Suppressor macrophage treated with lipopolysaccharide for 1 hour (primary cell): Measurements from ENCODE around the gene PDE4D.

Experiments used
- DNase-seq, 3 donors: peaks; one replicate each; pipeline ENCODE4 v3.0.0-alpha.2; 2020 to 2022

Gene PDE4D

DNA sequence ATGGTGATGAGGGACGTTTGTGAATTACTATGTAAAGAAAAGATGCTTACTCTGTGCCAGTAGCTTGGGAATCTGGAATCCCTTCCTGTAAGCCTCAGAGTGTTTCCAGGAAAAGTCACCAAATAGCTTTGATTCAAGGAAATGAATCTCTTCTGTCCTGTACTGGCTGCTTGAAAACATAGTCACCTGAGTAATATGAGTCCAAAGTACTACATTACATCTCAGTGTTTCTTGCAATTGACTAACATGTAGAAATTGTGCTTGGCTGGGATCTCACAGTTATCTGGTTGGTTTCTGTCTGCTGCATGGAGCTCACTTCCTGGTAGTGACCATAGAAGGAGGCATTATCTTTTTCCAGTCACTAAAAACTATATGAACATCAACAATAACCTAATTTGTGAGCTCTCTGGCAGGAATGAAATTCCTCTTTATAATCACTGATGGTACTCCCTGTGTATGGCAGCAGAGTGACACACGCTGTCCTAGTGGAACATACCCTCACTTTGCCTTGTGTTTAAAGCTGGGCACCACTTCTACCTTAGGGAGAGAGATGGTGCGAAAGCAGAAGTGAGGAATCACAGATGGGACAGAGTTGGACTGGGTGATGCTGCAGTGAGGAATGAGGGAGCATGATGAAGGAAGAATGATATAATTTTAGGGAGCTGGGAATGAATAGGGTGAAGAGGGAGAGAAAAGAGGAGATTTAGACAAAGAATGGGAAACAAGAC is 742.2 kb downstream of the PDE4D start:
- DNase-seq: no peak

DNA sequence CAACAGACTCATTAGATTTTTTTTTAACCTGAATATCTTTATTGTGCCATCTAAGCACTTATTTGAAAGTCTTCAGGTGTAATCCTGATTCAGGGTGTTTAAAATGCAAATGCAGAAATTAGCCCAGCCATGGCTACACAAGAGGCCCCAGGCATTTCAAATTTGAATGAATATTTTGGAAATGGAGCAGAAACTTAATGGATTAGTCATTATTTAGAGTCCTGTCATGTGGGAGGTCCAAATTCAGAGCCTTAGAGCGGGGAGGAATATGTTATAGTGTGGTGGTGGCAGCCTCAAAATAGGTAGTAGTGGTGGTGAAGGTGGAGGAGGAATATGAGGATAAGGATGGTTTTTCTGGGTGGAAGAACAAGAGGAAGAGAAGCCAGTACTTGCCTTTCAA is 743.7 kb downstream of the PDE4D start:
- no peak for DNase-seq

DNA sequence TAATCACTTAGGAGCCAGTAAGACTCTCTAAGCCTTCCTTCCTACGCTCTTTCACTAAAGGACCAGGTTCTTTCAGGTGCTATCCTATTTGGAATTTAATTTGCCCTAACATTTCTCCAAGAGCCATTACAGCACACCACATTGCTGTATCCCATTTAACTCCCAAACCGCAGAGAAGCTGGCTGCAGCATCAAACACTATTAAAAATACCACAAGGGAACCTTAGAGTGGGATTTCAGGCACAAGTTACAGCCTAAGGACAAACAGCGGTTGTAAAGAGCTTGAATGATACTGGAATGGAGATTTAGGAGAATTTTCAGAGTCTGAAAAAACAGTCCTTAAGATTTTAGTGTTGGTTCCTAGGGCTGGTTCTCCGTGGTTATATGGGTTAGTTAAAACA is 744.3 kb downstream of the PDE4D start:
- DNase-seq: no peak

DNA sequence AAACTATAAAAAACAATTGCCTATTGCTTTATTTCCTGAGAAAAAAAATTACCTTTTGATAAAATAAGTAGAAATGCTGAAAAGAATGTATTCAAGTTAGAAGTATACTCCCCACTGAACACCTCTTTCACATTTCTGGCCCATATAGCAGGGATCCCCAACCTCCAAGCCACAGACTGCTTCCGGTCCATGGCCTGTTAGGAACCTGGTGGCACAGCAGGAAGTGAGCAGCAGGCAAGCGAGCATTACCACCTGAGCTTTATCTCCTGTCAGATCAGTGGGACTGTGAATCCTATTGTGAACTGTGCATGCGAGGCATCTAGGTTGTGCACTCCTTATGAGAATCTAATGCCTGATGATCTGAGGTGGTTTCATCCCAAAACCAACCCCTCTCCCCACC is 746.8 kb downstream of the PDE4D start:
- no peak for DNase-seq

DNA sequence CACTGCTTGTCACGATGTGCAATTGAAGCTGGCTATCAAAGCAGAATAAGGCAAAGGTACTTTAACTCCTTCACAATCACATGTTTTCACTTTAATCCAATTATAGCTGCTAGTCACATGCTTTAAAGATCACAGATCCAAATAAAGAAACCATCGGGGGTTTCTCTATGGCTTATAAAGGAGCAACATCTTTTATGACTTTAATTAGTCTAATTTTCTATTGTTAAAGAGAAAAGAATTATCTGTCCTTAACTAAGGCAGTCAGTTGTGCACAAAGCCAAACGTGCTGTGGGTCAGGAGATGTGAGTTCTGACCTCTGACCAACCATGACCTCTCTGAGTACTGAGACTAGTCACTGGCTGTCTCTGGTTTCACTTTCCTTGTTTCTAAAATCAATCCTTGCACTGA is 749.6 kb downstream of the PDE4D start:
- no peak for DNase-seq

DNA sequence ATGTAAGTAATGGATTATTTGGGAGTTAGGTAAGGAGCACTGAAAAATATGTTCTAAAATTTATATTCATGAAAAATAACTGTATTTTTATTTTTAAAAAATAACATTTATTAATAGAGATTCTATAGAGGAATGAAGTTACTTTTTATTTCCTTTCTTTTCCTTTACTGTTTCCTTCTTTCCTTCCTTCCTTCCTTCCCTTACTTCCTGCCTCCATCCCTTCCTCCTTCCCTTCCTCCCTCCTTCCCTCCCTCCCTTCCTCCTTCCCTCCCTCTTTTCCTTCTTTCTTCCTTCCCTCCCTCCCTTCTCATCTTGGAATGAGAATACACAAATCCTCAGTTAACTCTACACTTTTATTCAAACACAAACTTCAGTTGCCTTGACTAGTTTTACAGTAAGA is 750.6 kb downstream of the PDE4D start:
- no peak for DNase-seq

DNA sequence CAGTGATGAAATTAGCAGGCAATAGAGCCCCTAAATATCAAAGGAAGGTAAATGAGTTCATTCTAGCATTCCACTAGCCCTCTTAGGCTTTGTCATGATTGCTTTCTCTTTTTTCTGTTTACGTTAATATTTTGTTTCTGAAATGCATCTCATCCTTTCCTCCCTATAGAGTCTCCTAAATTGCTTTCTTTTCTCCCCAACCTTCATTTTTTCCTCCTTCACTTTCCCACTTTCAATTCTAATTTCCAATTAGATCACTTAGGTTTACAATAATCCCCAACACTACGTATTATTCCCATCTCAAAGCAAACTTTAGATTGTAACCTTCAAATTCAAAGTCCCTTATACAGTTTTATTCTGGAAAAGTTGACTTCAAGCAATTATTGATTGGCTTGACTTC is 751.4 kb downstream of the PDE4D start:
- DNase-seq: no peak

DNA sequence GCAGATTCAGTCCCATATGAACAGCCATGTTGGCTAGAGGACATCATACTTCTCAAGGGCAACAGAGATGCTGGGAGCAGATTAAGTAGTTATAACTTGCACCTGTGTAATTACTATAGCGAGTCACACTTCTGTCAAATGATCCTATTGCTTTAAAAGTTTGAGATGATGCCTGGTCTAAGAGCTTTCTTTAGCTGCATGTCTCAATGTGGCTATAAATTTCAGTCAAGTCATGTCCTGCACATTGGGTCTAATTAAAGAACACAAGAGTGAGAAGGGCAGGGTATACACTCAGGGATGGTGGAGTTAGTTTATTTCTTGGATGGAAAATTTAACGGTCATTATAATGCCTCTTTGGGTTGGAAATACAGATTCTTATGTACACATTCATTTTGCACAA is 753.4 kb downstream of the PDE4D start:
- DNase-seq: no peak

DNA sequence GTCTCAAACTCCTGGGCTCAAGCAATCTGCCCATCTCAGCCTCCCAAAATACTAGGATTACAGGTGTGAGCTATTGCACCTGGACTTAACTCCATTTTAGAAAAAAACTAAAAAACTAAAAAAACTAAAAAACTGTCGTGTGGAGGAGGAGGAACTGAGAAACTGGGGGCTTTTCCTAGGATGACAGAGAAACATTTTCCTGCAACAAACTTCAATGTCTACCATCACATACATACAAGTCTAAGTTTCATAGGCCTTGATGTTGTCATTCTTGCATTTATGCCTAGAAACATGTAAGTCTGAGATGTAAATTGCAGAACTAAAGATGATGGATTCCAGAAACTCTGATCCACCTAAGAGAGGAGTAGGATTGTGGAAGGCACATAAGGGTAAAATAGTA is 753.8 kb downstream of the PDE4D start:
- DNase-seq: no peak

DNA sequence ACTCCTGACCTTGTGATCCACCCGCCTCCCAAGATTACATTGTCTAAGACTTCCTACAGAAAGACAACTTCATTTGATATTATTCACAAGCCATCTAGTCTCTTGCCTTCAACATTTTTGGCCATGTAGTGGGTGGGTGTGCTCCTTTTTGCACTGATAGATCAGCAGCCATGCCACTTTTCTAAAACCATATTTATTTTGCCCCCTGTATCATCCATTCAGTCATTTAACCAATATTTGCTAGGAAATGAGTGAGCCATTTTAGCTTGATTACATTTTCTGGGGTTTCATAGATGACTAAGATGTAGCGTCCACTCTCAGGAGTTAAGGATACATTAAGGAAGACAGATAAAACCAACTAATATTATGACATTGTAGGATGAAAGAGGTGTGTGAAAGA is 755.0 kb downstream of the PDE4D start:
- DNase-seq: no peak

DNA sequence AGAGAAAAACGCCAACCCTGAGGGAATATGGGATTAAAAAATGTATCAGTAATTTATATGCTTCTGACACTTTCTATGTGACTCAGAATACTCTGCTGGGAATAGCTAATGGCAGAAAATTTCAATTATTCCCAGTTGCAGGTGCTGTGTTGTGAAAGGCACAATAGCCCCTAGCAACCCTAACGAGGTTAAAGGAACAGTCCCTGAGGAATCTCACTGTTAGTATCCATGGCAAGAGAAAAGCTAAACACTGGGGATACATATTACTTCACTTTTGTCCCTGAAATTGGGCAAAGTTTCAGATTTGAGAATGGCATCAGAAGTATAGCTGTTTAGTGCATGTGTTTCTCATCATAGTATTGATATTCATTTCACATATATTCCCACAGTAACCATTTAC is 755.7 kb downstream of the PDE4D start:
- no peak for DNase-seq

DNA sequence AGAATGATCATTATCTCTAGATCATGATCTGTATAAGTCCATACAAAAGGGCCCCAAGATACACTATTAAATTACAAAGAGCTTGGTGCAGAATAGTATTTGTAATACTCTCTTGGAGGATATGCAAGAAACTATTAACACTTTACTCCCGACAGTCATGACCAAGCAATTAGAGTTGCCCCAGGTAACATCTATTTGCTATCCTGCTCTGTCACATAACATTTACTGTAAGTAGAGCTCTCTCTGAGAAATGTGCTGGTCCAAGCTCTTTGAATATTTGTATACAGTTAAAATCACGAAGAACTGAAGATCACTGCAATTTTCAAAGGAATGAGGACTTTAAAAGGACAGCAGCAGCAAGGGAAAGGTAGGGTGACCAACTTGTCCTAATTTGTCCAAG is 757.0 kb downstream of the PDE4D start:
- no peak for DNase-seq

DNA sequence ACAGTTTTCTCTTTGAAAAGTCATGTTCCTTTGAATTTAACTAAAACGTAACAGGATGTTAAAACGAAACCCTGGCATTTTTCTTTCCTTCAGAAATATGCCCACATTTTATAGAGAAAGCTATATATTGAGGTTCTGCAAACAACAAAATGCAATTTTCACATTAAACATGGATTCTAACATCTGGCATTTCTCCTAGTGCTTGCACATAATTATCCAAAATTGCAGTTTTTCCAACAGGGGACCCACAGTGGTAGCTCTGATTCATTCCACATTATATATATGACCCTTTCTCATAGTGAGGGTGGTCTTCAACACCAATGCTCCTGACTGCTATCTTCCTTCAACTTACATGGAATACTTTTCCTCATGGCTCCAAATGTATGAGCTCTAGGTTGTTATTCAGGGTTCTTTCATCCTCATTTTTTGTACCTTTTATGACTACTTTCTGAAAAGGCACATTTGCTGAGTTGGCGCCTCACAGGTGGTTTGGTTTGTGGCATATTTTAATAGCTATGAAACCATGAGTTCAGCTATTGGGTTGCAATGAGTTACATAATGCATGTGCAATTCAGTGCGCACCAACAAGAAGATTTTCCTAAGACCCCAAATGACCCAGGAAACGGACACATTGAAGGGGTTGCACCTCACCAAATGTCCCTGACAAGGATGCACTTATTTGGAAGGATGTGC is 758.9 kb downstream of the PDE4D start:
- DNase-seq: no peak

DNA sequence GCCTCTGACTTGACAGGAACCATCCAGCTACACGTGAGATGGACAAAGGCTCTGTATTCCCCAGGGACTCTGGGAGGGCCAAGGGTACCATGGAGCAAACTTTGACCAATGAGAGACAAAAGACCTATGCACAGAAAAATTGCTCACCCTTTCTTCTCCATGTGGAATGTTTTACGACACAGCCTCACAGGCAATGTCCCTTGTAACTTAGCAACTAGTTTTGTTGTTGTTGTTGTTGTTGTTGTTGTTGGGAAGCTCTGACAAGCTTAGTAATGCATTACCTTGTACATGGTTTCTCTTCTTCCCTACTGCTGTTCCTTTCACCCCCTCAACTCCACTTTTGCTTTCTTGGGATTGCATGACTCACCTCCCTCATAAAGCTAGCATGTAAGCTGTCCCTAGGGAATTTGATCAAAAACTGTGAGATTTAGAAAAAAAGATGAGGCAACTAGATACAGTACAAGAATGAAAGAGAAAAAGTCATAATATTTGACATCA is 759.7 kb downstream of the PDE4D start:
- DNase-seq: no peak

DNA sequence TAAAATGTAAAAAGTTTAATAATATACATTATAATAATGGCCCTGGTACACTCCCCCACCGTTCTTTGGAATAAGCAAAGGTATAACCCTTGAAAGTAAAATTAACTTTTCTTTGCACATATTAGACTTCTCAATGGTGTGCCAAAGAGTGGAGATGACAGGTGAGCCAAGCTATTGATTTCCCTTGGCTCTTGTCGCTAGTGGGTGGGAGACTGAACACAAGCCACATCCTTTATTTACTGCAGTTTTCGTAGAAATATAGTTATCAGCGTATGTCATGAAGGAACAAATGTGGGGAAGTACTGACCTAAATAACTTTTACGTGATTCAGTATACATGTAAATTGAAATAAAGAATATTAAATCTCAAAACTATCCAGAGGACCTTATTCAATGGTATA is 761.4 kb downstream of the PDE4D start:
- DNase-seq: no peak

DNA sequence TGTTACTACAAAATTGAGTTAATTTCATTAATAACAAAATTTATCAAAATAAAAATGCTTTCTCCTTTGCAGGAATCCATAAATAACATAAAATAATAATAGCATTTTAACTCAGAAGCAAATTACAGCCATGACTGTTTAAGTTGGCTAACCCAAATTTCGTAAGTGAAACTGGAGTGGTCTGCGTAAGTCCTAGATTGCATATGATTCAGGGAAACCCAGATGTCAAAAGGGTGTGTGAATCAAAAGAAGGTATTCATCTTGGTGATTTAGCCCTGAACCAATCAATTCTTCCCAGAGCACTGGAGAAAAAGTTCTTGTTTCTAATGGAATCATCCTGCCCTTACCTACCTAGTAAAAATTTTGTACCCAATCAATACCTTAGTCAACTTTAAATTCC is 763.1 kb downstream of the PDE4D start:
- peak; percentile 18 to 59 (median 46) for DNase-seq

DNA sequence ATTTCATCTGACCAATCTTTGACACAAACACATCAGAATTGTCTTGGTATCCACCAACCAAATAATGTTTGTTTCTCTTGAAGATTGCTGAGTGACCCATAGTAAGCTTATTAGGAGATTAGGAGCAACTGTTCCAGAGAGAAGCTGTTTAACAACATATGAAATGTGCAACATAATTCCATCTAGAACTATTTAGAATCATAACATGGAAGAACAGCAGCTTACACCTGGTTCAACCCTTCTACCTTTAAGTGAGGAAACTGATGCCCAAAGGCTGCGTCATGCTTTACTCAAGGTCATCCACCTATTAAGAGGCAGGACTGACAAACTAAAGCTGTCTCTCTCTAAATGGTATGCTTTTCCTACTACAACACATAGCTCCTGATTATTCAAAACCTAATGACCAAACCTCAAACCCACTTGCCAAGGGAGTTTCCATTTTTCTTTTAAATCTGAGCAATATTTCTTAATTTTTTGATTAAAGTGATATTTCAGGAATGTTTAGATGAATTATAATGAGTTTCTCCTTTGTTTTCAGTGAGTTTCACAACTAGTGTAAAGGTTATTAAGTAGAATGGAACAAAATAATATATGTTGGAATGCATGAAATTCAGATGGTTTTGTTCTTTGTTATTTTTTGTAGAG is 764.8 kb downstream of the PDE4D start:
- no peak for DNase-seq

DNA sequence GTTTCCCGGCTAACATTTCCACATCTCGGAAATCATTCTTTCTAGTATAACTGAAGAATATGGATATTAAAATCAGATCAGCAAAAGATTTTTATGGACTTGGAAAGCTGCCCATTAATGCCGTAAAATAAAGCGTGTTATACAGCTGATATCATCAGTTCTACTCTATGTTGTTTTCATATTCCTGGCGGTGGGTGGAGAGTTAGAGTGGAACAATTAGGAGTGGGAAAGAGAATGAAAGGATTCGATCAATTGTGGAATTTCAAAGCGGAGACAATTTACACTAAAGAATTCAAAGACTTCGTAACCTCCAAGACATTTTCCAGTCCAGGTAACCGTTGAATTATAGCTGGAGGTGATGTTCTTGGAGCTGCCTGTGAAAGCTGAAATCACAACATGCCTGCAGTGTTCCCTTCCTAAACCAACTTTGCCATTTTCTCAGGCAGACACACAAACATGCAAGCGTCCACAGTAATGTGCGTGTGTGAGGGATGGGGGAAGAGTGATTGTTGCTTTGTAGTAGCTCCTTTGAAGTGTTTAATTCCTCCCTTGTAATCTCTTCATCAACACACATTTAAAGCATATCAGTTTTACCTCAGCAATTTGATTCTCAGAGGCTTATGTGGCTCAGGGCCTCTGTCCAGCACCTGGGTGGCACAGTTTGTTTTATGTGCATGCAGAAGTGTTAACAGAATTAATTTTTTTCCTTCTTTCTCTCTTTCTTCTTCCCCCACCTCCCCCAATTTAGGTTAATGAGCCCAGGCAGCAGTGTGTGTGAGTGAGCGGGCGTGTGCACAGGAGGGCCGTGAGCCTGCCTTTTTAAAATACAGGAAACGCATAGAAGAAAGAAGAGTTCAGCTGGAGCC is 766.6 kb downstream of the PDE4D start:
- no peak for DNase-seq

DNA sequence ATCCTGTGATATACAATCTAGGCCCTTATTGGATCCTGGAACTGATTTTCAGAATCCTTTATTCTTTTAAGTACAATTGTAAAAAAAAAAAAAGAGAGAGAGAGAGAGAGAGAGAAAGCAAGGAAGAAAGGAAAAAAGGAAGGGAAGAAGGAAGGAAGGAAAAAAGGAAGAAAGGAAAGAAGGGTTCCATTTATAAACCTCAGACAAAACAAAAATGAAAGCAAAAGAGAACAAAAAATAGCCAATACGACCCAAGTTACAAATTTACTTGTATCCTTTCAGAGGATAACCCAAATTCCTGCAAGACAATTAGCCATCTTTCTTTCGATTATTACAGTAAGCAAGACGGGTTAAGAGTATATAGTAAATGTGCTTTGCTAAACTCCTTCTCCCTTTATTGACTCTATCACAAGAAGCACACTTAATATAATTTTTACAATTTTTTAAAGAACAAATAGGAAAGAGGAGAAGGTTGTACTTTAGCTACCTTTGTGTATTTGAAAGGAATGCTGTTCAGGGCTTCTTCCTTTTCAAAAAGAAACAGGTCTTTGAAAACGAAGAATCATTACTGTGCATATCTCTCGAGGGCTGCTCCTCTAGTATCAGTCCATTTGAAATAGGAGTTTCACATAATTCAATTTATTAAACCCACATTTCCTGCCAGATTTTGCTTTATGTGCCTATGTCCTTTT is 767.4 kb downstream of the PDE4D start:
- no peak for DNase-seq

DNA sequence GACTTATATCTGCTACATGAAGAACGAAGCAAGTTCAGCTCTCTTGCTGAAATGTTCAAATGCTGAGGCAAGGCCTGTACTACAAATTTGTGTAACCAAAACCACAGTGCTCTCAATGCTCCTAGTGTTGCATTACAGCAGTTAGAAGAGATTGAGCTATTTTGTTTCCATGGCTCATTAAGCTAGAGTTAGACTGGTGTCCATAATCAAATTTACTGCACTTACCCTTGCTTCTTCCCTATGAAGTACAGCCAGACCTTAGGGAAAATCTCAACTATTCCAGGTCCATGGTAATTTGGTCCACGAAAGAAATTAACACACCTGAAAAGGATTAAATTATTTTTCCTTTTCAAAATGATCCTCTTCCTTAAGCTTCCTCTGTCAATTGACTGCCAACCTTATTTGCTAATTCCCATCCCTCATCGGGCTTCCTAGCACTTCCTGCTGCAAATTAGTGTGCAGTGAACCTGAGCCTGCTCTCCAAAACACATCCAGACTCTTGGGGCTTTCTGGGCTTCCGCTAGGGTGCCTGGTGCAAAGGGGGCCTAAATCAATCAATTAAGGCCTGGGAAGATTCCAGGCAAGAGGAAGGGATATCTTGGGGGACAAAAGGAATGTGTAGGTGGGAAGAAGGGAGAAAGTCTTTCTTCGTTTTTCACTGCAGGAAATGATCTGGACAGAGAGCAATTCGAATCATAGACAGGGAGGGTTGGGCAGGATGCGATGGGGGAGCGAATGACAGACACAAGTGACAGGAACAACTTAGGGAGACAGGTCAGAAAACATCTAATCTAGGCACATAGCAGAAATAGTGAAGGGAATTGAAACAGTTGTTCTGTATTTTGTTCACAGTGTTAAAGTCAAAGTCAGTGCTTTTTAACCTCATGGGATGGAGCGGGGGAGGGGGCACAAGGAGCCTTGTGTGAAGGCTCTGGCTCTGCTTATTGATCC is 768.2 kb downstream of the PDE4D start:
- DNase-seq: no peak
